Neuronal stem cell (in vitro differentiated cells): ENCODE measurements around the gene POLR3C.
"Not testable (repeated sequence)": the region's sequence is repeated elsewhere in the genome, so short reads cannot be mapped to it uniquely, and the experiment has no call there.

Experiments
- DNase-seq: peaks from one replicate; pipeline ENCODE4 v3.0.0-alpha.2; 2013; ENCODE audit warnings: low spot score
- H2AFZ ChIP-seq: one replicate; pipeline ENCODE4 v1.6.1; 2013; ENCODE audit warnings: mild to moderate bottlenecking, low read length, inconsistent platforms
- H2AK5ac ChIP-seq: 2 replicates; pipeline ENCODE4 v1.6.1; 2013; ENCODE audit warnings: low read depth, mild to moderate bottlenecking, inconsistent platforms, low read length, moderate library complexity, mixed read lengths
- H2BK120ac ChIP-seq: 2 replicates; pipeline ENCODE4 v1.6.1; 2013; ENCODE audit warnings: low read depth, mild to moderate bottlenecking, inconsistent platforms, low read length, moderate library complexity, mixed read lengths
- H2BK12ac ChIP-seq: one replicate; pipeline ENCODE4 v1.6.1; 2013; ENCODE audit warnings: low read length, inconsistent platforms
- H2BK15ac ChIP-seq: 2 replicates; pipeline ENCODE4 v1.6.1; 2013; ENCODE audit warnings: mild to moderate bottlenecking, low read length, inconsistent platforms, mixed read lengths
- H2BK5ac ChIP-seq: one replicate; pipeline ENCODE4 v1.6.1; 2013; ENCODE audit warnings: inconsistent platforms, mild to moderate bottlenecking, low read length, moderate library complexity
- H3K14ac ChIP-seq: one replicate; pipeline ENCODE4 v1.6.1; 2013; ENCODE audit warnings: low read length, inconsistent platforms
- H3K18ac ChIP-seq: 2 replicates; pipeline ENCODE4 v1.6.1; 2013; ENCODE audit warnings: low read length, inconsistent platforms
- H3K23ac ChIP-seq: 2 replicates; pipeline ENCODE4 v1.6.1; 2013; ENCODE audit warnings: low read depth, mild to moderate bottlenecking, mixed read lengths, low read length, inconsistent platforms; ENCODE audit not compliant: poor library complexity
- H3K27ac ChIP-seq: replicated peaks from 3 replicates; pipeline ENCODE4 v1.5.1; 2013; ENCODE audit warnings: low read length, inconsistent platforms
- H3K27me3 ChIP-seq, 3 experiments: 2 replicates each; pipeline ENCODE4 v1.6.1; 2013; ENCODE audit warnings: low read length in 3 of 3, mild to moderate bottlenecking in 2 of 3, inconsistent platforms in 1 of 3, low read depth in 1 of 3, mixed read lengths in 1 of 3, moderate library complexity in 1 of 3; ENCODE audit not compliant: control insufficient read depth in 3 of 3, insufficient read depth in 3 of 3
- H3K36me3 ChIP-seq, 2 donors: replicated peaks in 1 of 2; 2 replicates each; pipeline ENCODE4 v1.6.1; 2013; ENCODE audit warnings: low read length in 2 of 2; ENCODE audit not compliant: control insufficient read depth in 2 of 2, insufficient read depth in 2 of 2
- H3K4ac ChIP-seq: 2 replicates; pipeline ENCODE4 v1.6.1; 2013; ENCODE audit warnings: inconsistent platforms, mild to moderate bottlenecking, low read length, moderate library complexity
- H3K4me1 ChIP-seq, 2 donors: 1 replicate in 1 of 2; 2 replicates in 1 of 2; pipeline ENCODE4 v1.6.1; 2013; ENCODE audit warnings: low read length in 2 of 2, low read depth in 1 of 2; ENCODE audit not compliant: control insufficient read depth in 2 of 2, insufficient read depth in 1 of 2
- H3K4me2 ChIP-seq: one replicate; pipeline ENCODE4 v1.6.1; 2013; ENCODE audit warnings: mild to moderate bottlenecking, low read length, inconsistent platforms; ENCODE audit not compliant: insufficient read depth, poor library complexity, severe bottlenecking
- H3K4me3 ChIP-seq, 2 donors: 2 replicates each; pipeline ENCODE4 v1.5.1; 2013; ENCODE audit warnings: low read length in 2 of 2, mild to moderate bottlenecking in 2 of 2, inconsistent platforms in 1 of 2, moderate library complexity in 1 of 2
- H3K79me1 ChIP-seq: one replicate; pipeline ENCODE4 v1.6.1; 2013; ENCODE audit warnings: low read depth, mild to moderate bottlenecking, inconsistent platforms, low read length, moderate library complexity
- H3K9ac ChIP-seq: one replicate; pipeline ENCODE4 v1.6.1; 2013; ENCODE audit warnings: mild to moderate bottlenecking, low read depth, low read length, inconsistent platforms; ENCODE audit not compliant: poor library complexity
- H3K9me3 ChIP-seq, 2 donors: replicated peaks in 1 of 2; 2 replicates each; pipeline versions ENCODE3 to v1.6.1; 2013; ENCODE audit warnings: low read length in 2 of 2, mild to moderate bottlenecking in 2 of 2, inconsistent platforms in 1 of 2, low read depth in 1 of 2, mixed read lengths in 1 of 2, moderate library complexity in 1 of 2; ENCODE audit not compliant: control insufficient read depth in 2 of 2, insufficient read depth in 1 of 2
- H4K8ac ChIP-seq: one replicate; pipeline ENCODE4 v1.6.1; 2013; ENCODE audit warnings: low read depth, mild to moderate bottlenecking, inconsistent platforms, low read length, moderate library complexity
- H4K91ac ChIP-seq: one replicate; pipeline ENCODE4 v1.6.1; 2013; ENCODE audit warnings: low read length, low read depth, mild to moderate bottlenecking, inconsistent platforms; ENCODE audit not compliant: poor library complexity
- WGBS, 2 donors: extraction: QIAGEN DNeasy Blood & Tissue Kit; methylation state at CpG; one replicate each; pipeline ENCODE4 v1.1.7; 2013; ENCODE audit warnings: missing lambda C conversion rate in 2 of 2, mixed read lengths in 1 of 2; ENCODE audit not compliant: insufficient read length in 2 of 2, insufficient replicate concordance in 1 of 2; ENCODE audit errors: extremely low coverage in 2 of 2; 5-methylcytosine and 5-hydroxymethylcytosine counted together

The POLR3C gene

GRCh38 chr1:145822779-145823331 is 1.1 kb upstream of the POLR3C start:
- not testable (repeated sequence) for H3K23ac ChIP-seq, H3K27ac ChIP-seq, H2AK5ac ChIP-seq, H2BK12ac ChIP-seq, H3K14ac ChIP-seq, H3K9ac ChIP-seq, H4K8ac ChIP-seq, DNase-seq, H2BK5ac ChIP-seq, H3K9me3 ChIP-seq, H4K91ac ChIP-seq, H3K4me2 ChIP-seq, H3K27me3 ChIP-seq, H3K4ac ChIP-seq, H2AFZ ChIP-seq, H3K18ac ChIP-seq, H3K4me1 ChIP-seq, H2BK120ac ChIP-seq, H3K79me1 ChIP-seq, H2BK15ac ChIP-seq
- H3K36me3 ChIP-seq, result peaks cover 8 to 25% of the 10 kb centered on the region in 2 donors
- no CpG with 5 or more reads among the region's 16 CpGs for WGBS, 2 donors
- peak overlapping the region in 1 of 2 donors; percentile 24 for H3K4me3 ChIP-seq

GRCh38 chr1:145824499-145824842 is 471 bp downstream of the POLR3C start:
- Histone ChIP-seq H3K36me3 (peaks cover 17 to 38% of the 10 kb centered on the region in 2 donors), H4K91ac (no peak overlapping the region), H3K9me3 (no peaks in the 10 kb centered on the region), H2AFZ (peak overlapping the region; percentile 85), H3K27me3 (no peaks in the 10 kb centered on the region), H2BK5ac (peak overlapping the region; percentile 90), H4K8ac (no peak overlapping the region), H3K27ac (peak overlapping the region; percentile 91), H3K14ac (no peak overlapping the region), H3K4me1 (peaks cover 0 to 2% of the 10 kb centered on the region in 2 donors), H2BK15ac (no peak overlapping the region), H2BK120ac (no peak overlapping the region), H2AK5ac (no peak overlapping the region), H3K9ac (peak overlapping the region; percentile 33), H2BK12ac (no peak overlapping the region), H3K79me1 (no peaks in the 10 kb centered on the region), H3K4me2 (peak overlapping the region; percentile 60), H3K4ac (no peak overlapping the region), H3K4me3 (peak overlapping the region; percentile 59 to 90), H3K18ac (peak overlapping the region; percentile 92), H3K23ac (no peak overlapping the region)
- no CpG with 5 or more reads among the region's 7 CpGs for WGBS, 2 donors
- DNase-seq, result no peak

GRCh38 chr1:145826030-145826429 is 2.0 kb downstream of the POLR3C start:
- Histone ChIP-seq H3K36me3 (peaks cover 20 to 54% of the 10 kb centered on the region in 2 donors), H3K4me1 (peaks cover 0 to 2% of the 10 kb centered on the region in 2 donors), H3K4me3 (peak overlapping the region in 1 of 2 donors; percentile 59), H4K91ac (no peak overlapping the region), H3K4me2 (no peak overlapping the region), H3K9me3 (no peaks in the 10 kb centered on the region), H3K4ac (no peak overlapping the region), H2BK15ac (no peak overlapping the region), H3K18ac (no peak overlapping the region), H3K9ac (no peak overlapping the region), H3K27me3 (no peaks in the 10 kb centered on the region), H2AK5ac (no peak overlapping the region), H3K14ac (no peak overlapping the region), H3K23ac (no peak overlapping the region), H2AFZ (no peak overlapping the region), H3K79me1 (no peaks in the 10 kb centered on the region), H2BK120ac (no peak overlapping the region), H2BK5ac (no peak overlapping the region), H2BK12ac (no peak overlapping the region), H3K27ac (no peak overlapping the region), H4K8ac (no peak overlapping the region)
- no CpG with 5 or more reads among the region's 2 CpGs for WGBS, 2 donors
- no peak for DNase-seq

GRCh38 chr1:145827966-145828365 is 4.0 kb downstream of the POLR3C start:
- Histone ChIP-seq H3K4me1 (peaks cover 0 to 2% of the 10 kb centered on the region in 2 donors), H4K8ac (no peak overlapping the region), H2AFZ (no peak overlapping the region), H3K4ac (no peak overlapping the region), H3K27me3 (no peaks in the 10 kb centered on the region), H3K4me2 (no peak overlapping the region), H2BK5ac (no peak overlapping the region), H3K36me3 (peaks cover 26 to 73% of the 10 kb centered on the region in 2 donors), H3K9me3 (no peaks in the 10 kb centered on the region), H2BK15ac (no peak overlapping the region), H3K27ac (no peak overlapping the region), H2BK12ac (no peak overlapping the region), H2BK120ac (no peak overlapping the region), H3K14ac (no peak overlapping the region), H3K23ac (no peak overlapping the region), H3K9ac (no peak overlapping the region), H3K18ac (no peak overlapping the region), H3K4me3 (no peak overlapping the region), H4K91ac (no peak overlapping the region), H3K79me1 (no peaks in the 10 kb centered on the region), H2AK5ac (no peak overlapping the region)
- no peak for DNase-seq
